ENCODE data around the gene MAML3. TPM values are rescaled to one million over a fixed set of nuclear protein-coding genes. Genes with fewer than 3 reads are reported as not detected.

The MAML3 gene
- total and polyA plus RNA-seq, 12 donors: 1.1 to 4.6 (median 2.6) TPM

DNA sequence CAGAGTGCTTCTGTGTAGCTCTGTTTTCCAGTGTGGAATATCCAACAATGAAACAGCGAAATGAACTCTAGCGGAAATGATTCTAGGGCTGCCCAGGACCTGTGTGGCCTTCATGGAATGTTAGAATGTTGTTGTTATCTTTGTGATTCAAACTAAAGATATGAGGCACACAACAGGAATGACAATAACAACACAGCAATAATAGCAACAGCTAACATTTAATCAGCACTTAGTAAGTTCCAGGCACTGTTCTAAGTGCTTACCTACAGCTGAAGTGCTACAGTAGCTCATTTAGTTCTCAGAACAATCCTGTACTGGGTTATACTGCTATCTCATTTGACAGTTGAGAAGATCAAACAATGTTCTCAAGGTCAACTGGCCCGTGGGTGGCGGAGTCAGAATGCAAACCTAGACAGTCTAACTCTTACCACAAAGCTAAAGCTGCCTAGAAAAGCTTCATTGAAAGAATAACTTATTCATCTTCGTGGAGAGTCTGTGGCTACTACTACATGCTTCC, 63.7 kb downstream of the MAML3 start:
- no peak overlapping the region for H3K4me3 ChIP-seq
- ATAC-seq (no peak), DNase-seq (no peak)
- intact Hi-C loops (cut with DNase I): loop anchor here in 4 of 10 donors (5.0 kb wide), 3 partner anchors 43 to 162 kb away; partner anchors contain the start of gene MAML3 (in 3 of the 4)
- H3K27ac ChIP-seq: no peak overlapping the region
- TF ChIP-seq CTCF (IDR thresholded peaks at IDR 0.05): no peak
- H3K4me1 ChIP-seq: peaks cover 11 to 55% (median 39%) of the 10 kb centered on the region in 9 donors
- H3K27me3 ChIP-seq: no peaks in the 10 kb centered on the region
- H3K9me3 ChIP-seq: no peaks in the 10 kb centered on the region
- H3K36me3 ChIP-seq: no peaks in the 10 kb centered on the region
- WGBS, 2 donors: 57 to 66% methylated on average over 5 of the region's 5 CpGs

- peaks cover 8 to 48% (median 29%) of the 10 kb centered on the region in 9 donors for H3K4me1 ChIP-seq
Measured at GRCh38 chr4:140089216-140089615, 64.8 kb downstream of the MAML3 start.

DNA sequence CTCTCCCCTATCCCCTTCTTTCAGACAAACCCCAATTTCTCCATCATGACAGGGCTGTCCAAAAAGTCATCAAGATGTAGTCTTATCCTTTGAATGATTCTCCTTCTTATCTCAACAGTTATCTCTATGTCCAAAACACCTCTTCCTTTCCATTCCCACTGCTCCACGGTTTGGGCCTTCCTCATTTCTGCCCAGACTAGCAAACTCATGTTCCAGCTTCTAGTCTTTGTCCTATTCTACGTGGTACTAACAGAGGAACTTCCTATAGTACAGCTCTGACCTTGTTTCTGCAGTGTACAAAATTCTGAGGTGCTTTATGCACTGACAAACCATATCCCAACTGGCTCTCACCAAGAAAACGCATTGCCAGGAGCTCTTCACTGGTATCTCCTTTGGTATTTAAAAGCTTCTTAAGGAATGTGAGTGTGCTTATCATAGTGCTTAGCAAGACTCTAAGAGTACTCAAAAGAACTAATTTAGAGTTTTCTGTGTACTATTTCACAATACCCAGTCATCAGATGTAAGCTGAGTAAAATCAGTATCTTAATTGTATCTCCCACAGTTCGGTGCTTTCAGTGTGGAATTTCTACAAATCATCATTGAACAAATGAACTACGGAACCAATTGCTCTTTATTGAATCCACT, 65.5 kb downstream of the MAML3 start:
- H3K27me3 ChIP-seq: no peaks in the 10 kb centered on the region
- no peak for TF ChIP-seq CTCF (IDR thresholded peaks at IDR 0.05)
- H3K27ac ChIP-seq: no peak overlapping the region
- peaks cover 2 to 43% (median 21%) of the 10 kb centered on the region in 9 donors for H3K4me1 ChIP-seq
- ATAC-seq (no peak), DNase-seq (no peak)
- H3K36me3 ChIP-seq: no peaks in the 10 kb centered on the region
- H3K9me3 ChIP-seq: no peaks in the 10 kb centered on the region
- 83 to 84% methylated on average over 5 of the region's 5 CpGs for WGBS, 2 donors
- intact Hi-C loops (cut with DNase I): no loop called here
- H3K4me3 ChIP-seq: no peak overlapping the region

More at GRCh38 chr4:140089216-140089615, 64.8 kb downstream of the MAML3 start:
- ATAC-seq (no peak), DNase-seq (no peak)
- intact Hi-C loops (cut with DNase I): no loop called here
- H3K27me3 ChIP-seq: no peaks in the 10 kb centered on the region
- H3K4me3 ChIP-seq: no peak overlapping the region
- no peaks in the 10 kb centered on the region for H3K9me3 ChIP-seq
- no peaks in the 10 kb centered on the region for H3K36me3 ChIP-seq
- no peak for TF ChIP-seq CTCF (IDR thresholded peaks at IDR 0.05)
- H3K27ac ChIP-seq: no peak overlapping the region

GRCh38 chr4:140085881-140086280, 68.1 kb downstream of the MAML3 start:
- ATAC-seq: no peak
- TF ChIP-seq CTCF (IDR thresholded peaks at IDR 0.05): no peak
- Histone ChIP-seq H3K27ac (no peak overlapping the region), H3K4me1 (peaks cover 0 to 20% (median 4%) of the 10 kb centered on the region in 9 donors), H3K4me3 (no peak overlapping the region), H3K9me3 (no peaks in the 10 kb centered on the region), H3K36me3 (no peaks in the 10 kb centered on the region), H3K27me3 (no peaks in the 10 kb centered on the region)
- intact Hi-C loops (cut with DNase I): loop anchor here in 1 of 10 donors (2.0 kb wide), 1 partner anchor 63 kb away; no protein-coding TSS in a partner anchor
- WGBS, 2 donors: 88 to 90% methylated on average over 4 of the region's 4 CpGs
- DNase-seq: no peak

All from heart right ventricle (tissue), 16 donors.